HG03135 (cell line): ENCODE measurements around the gene ZMIZ2.
"Not testable (repeated sequence)": the region's sequence is repeated elsewhere in the genome, so short reads cannot be mapped to it uniquely, and the experiment has no call there.

Source experiments
- ATAC-seq: cut with Tn5 transposase; IDR thresholded peaks from one replicate; pipeline ENCODE4 v1.9.1; 2021; ENCODE audit warnings: mild to moderate bottlenecking, moderate library complexity; ENCODE audit not compliant: unreplicated experiment

Gene ZMIZ2

GRCh38 chr7:44748045-44748947 is at the start of gene ZMIZ2:
Gene ZMIZ2, plus strand, starts transcription at chr7:44748847. Its CDS starts 7,403 bp downstream, at chr7:44756250.
- peak; percentile 72 for ATAC-seq

- not testable (repeated sequence) for ATAC-seq
These were observed 49.0 kb upstream of the ZMIZ2 start for GRCh38 chr7:44699598-44699997.

GRCh38 chr7:44700322-44700721 is 48.3 kb upstream of the ZMIZ2 start:
- no peak for ATAC-seq

- ATAC-seq: not testable (repeated sequence)
These were observed 45.3 kb upstream of the ZMIZ2 start for GRCh38 chr7:44703391-44703790.

- no peak for ATAC-seq
These were observed 44.7 kb upstream of the ZMIZ2 start for GRCh38 chr7:44703921-44704320.

GRCh38 chr7:44705434-44705833 is 43.2 kb upstream of the ZMIZ2 start:
- no peak for ATAC-seq

- ATAC-seq: no peak
These were observed 41.7 kb upstream of the ZMIZ2 start for GRCh38 chr7:44706788-44707557.

- no peak for ATAC-seq
These were observed 41.0 kb upstream of the ZMIZ2 start for GRCh38 chr7:44707558-44708230.

GRCh38 chr7:44709011-44709915 is 39.4 kb upstream of the ZMIZ2 start:
- ATAC-seq: no peak

GRCh38 chr7:44709945-44710596 is 38.6 kb upstream of the ZMIZ2 start:
- no peak for ATAC-seq

GRCh38 chr7:44711528-44711927 is 37.1 kb upstream of the ZMIZ2 start:
- ATAC-seq: no peak

GRCh38 chr7:44712012-44712411 is 36.6 kb upstream of the ZMIZ2 start:
- ATAC-seq: no peak

- ATAC-seq: no peak
These were observed 35.5 kb upstream of the ZMIZ2 start for GRCh38 chr7:44713141-44713540.

- ATAC-seq: no peak
These were observed 34.8 kb upstream of the ZMIZ2 start for GRCh38 chr7:44713680-44714335.

GRCh38 chr7:44716205-44716604 is 32.4 kb upstream of the ZMIZ2 start:
- no peak for ATAC-seq

- ATAC-seq: no peak
These were observed 28.3 kb upstream of the ZMIZ2 start for GRCh38 chr7:44720301-44720700.

- no peak for ATAC-seq
These were observed 24.4 kb upstream of the ZMIZ2 start for GRCh38 chr7:44724276-44724675.

GRCh38 chr7:44726250-44726649 is 22.4 kb upstream of the ZMIZ2 start:
- ATAC-seq: not testable (repeated sequence)
